Panc1 (cell line): Measurements from ENCODE around the gene GRIA4.

Experiments used
- POLR2AphosphoS5 ChIP-seq: IDR thresholded peaks from 2 replicates; pipeline ENCODE4 v1.6.1; 2012; ENCODE audit warnings: mild to moderate bottlenecking, low read depth, low read length, moderate library complexity
- SIN3A ChIP-seq: IDR thresholded peaks from 2 replicates; pipeline ENCODE4 v1.6.1; 2012; ENCODE audit warnings: low read depth, mild to moderate bottlenecking, low read length, moderate library complexity, borderline replicate concordance; ENCODE audit not compliant: insufficient read depth
- TCF7L2 ChIP-seq: IDR thresholded peaks from 2 replicates; pipeline ENCODE4 v1.6.1; 2011; ENCODE audit warnings: mild to moderate bottlenecking, low read depth, low read length, inconsistent platforms
- TF ChIP-seq, protein P1 (sequence below): fragments of 450-650 bp; IDR thresholded peaks from 2 replicates; pipeline ENCODE4 v1.5.1; 2017; ENCODE audit warnings: mild to moderate bottlenecking
- TF ChIP-seq, protein P2 (sequence below), 2 experiments: IDR thresholded peaks; 2 replicates each; pipeline ENCODE4 v1.6.1; 2011 to 2012; ENCODE audit warnings: low read depth in 2 of 2, control low read depth in 1 of 2, low read length in 1 of 2, mild to moderate bottlenecking in 1 of 2, moderate library complexity in 1 of 2; ENCODE audit not compliant: insufficient read depth in 1 of 2

DNA sequence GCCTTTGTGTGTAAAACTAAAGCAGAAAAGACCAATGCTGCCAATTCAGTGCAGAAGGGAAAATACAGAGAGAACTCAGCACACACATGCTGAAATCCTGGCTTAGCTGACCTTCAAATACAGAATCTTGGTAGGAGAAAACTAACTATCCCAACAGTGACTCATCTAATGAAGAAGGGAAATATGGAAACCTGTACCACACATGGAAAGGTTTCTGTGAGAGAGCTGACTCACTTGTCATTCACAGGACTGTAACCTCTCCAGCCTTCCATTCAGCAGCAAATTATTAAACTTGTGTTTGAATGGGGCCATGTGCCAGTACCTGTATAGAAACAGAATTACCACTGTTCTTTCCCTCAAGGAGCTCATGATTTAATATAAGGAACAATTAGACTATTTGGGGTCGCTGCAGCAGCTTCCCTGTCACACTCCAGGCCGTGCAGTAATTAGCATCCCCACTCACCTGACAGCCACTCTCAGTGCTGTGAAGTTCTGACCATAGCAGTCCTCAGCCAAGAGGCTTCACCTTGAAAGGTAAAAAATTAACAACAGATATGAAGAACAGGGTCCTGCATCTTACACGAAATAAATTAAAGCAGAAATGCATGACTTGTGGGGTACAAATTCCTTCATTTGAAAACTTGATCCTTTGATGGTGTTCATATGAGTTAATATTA, 358.3 kb downstream of the GRIA4 start:
- TF ChIP-seq, protein P1, sequence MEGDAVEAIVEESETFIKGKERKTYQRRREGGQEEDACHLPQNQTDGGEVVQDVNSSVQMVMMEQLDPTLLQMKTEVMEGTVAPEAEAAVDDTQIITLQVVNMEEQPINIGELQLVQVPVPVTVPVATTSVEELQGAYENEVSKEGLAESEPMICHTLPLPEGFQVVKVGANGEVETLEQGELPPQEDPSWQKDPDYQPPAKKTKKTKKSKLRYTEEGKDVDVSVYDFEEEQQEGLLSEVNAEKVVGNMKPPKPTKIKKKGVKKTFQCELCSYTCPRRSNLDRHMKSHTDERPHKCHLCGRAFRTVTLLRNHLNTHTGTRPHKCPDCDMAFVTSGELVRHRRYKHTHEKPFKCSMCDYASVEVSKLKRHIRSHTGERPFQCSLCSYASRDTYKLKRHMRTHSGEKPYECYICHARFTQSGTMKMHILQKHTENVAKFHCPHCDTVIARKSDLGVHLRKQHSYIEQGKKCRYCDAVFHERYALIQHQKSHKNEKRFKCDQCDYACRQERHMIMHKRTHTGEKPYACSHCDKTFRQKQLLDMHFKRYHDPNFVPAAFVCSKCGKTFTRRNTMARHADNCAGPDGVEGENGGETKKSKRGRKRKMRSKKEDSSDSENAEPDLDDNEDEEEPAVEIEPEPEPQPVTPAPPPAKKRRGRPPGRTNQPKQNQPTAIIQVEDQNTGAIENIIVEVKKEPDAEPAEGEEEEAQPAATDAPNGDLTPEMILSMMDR: no peak
- TF ChIP-seq POLR2AphosphoS5 (no peak), SIN3A (no peak), TCF7L2 (no peak)
- TF ChIP-seq, protein P2, sequence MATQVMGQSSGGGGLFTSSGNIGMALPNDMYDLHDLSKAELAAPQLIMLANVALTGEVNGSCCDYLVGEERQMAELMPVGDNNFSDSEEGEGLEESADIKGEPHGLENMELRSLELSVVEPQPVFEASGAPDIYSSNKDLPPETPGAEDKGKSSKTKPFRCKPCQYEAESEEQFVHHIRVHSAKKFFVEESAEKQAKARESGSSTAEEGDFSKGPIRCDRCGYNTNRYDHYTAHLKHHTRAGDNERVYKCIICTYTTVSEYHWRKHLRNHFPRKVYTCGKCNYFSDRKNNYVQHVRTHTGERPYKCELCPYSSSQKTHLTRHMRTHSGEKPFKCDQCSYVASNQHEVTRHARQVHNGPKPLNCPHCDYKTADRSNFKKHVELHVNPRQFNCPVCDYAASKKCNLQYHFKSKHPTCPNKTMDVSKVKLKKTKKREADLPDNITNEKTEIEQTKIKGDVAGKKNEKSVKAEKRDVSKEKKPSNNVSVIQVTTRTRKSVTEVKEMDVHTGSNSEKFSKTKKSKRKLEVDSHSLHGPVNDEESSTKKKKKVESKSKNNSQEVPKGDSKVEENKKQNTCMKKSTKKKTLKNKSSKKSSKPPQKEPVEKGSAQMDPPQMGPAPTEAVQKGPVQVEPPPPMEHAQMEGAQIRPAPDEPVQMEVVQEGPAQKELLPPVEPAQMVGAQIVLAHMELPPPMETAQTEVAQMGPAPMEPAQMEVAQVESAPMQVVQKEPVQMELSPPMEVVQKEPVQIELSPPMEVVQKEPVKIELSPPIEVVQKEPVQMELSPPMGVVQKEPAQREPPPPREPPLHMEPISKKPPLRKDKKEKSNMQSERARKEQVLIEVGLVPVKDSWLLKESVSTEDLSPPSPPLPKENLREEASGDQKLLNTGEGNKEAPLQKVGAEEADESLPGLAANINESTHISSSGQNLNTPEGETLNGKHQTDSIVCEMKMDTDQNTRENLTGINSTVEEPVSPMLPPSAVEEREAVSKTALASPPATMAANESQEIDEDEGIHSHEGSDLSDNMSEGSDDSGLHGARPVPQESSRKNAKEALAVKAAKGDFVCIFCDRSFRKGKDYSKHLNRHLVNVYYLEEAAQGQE (IDR thresholded peaks at IDR 0.05; ENCODE audit: insufficient read depth in 1 of 2, low read depth in 2 of 2, low read length in 1 of 2): no peak
